ENCODE measurements around the gene MAGEA2.
"Not testable (repeated sequence)": the region's sequence is repeated elsewhere in the genome, so short reads cannot be mapped to it uniquely, and the experiment has no call there.

MAGEA2 gene

DNA sequence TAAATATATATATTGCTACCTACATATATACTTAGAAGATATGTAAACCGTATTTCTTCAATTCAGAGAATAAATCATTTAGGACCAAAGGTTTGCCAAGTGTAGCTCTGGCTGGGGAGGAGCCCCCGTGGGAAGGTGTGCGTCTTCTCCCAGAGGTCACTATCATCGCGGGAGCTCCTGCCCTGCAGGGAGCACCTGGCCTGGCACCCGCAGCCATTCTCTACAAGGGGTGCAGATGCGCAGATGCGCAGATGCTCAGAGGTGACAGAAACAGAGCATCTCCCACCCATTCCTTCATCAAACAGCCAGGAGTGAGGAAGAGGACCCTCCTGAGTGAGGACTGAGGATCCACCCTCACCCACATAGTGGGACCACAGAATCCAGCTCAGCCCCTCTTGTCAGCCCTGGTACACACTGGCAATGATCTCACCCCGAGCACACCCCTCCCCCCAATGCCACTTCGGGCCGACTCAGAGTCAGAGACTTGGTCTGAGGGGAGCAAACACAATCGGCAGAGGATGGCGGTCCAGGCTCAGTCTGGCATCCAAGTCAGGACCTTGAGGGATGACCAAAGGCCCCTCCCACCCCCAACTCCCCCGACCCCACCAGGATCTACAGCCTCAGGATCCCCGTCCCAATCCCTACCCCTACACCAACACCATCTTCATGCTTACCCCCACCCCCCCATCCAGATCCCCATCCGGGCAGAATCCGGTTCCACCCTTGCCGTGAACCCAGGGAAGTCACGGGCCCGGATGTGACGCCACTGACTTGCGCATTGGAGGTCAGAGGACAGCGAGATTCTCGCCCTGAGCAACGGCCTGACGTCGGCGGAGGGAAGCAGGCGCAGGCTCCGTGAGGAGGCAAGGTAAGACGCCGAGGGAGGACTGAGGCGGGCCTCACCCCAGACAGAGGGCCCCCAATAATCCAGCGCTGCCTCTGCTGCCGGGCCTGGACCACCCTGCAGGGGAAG is 39.5 kb downstream of the MAGEA2 start, which contains the start of gene MAGEA2B:
TSS of gene MAGEA2B (plus strand) at position 814 of the 973 bp plus-strand sequence. CDS start 2,479 bp downstream, outside the sequence.
- not testable (repeated sequence) for DNase-seq

DNA sequence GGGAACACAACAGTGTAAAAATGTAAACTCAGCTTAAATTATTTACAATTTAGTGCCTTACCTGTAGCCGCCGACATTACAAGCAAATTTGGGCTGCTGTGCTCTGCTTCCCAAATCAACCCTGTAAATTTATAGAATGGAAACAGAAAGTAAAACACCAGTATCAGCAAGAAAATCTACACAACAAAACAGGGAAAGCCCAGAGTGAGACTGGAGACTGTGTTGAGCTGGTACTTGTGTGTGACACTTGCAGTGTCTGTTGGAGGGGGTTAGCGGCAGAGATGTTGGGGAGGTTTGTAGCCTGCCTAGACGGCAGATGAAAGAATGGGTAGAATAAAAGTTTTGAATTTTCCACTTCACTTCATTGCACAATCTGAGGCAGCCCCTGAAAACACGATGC is 40.4 kb downstream of the MAGEA2 start:
- in situ Hi-C loops (cut with HindIII; ENCODE audit: low pct_ligation_motif_present, low pct_unique_long_range_greater_than_20kb, low sequenced_read_pairs); DNase-seq: not testable (repeated sequence)

More for the DNA sequence above, 39.5 kb downstream of the MAGEA2 start, which contains the start of gene MAGEA2B:
- in situ Hi-C loops (cut with HindIII; ENCODE audit: low pct_ligation_motif_present, low pct_unique_long_range_greater_than_20kb, low sequenced_read_pairs): not testable (repeated sequence)

- DNase-seq; in situ Hi-C loops (cut with HindIII; ENCODE audit: low pct_ligation_motif_present, low pct_unique_long_range_greater_than_20kb, low sequenced_read_pairs): not testable (repeated sequence)
Measured at GRCh38 chrX:152709173-152709572, 44.5 kb downstream of the MAGEA2 start, which contains the start of gene CSAG2. CSAG2 (minus strand) TSS chrX:152709273; CDS start chrX:152709112, 161 bp downstream.

DNA sequence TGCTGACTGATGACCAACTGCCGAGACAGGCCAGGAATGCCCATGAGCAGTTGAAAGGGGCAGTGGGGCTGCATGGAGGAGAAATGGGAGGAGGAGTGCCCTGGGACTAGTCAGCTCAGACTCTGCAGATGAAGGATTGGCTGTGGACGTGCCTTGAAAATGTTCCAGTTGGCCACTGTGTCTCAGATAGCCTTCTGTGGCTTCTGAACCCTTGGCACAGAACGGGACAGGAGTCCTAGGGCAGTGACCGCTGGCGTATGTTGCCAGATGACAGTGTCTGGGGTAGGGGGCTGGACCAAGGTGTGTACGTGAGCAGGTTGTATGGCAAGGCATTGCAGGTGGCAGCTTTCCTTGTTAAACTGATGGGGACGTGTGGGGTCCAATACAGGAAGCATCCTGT is 47.1 kb downstream of the MAGEA2 start:
- not testable (repeated sequence) for DNase-seq

DNA sequence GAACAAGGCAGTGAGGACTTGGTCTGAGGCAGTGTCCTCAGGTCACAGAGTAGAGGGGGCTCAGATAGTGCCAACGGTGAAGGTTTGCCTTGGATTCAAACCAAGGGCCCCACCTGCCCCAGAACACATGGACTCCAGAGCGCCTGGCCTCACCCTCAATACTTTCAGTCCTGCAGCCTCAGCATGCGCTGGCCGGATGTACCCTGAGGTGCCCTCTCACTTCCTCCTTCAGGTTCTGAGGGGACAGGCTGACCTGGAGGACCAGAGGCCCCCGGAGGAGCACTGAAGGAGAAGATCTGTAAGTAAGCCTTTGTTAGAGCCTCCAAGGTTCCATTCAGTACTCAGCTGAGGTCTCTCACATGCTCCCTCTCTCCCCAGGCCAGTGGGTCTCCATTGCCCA is 53.3 kb downstream of the MAGEA2 start:
- DNase-seq; in situ Hi-C loops (cut with HindIII; ENCODE audit: low pct_ligation_motif_present, low pct_unique_long_range_greater_than_20kb, low sequenced_read_pairs): not testable (repeated sequence)

More for the DNA sequence above, 47.1 kb downstream of the MAGEA2 start:
- in situ Hi-C loops (cut with HindIII; ENCODE audit: low pct_ligation_motif_present, low pct_unique_long_range_greater_than_20kb, low sequenced_read_pairs): not testable (repeated sequence)

All from ACHN (cell line).